CD8-positive, alpha-beta memory T cell (primary cell): Measurements from ENCODE around the gene JDP2. TPM values are rescaled to one million over a fixed set of nuclear protein-coding genes. Genes with fewer than 3 reads are reported as not detected.

Experiments used
- CTCF ChIA-PET: fragments of 350-600 bp; sonication (Branson Sonifier 250); formaldehyde crosslinking; loops from one replicate; lab custom pipeline; 2021; ENCODE audit warnings: antibody characterized with exemption; lab: Charles Lee
- POLR2A ChIA-PET: fragments of 350-600 bp; sonication (Branson Sonifier 250); formaldehyde crosslinking; loops from one replicate; lab custom pipeline; 2021; ENCODE audit warnings: antibody characterized with exemption; lab: Charles Lee
- DNase-seq, 5 donors: peaks; one replicate each; pipeline versions ENCODE4 v3.0.0 to v3.0.0-alpha.2; 2020 to 2022; ENCODE audit warnings: mixed read lengths in 1 of 5
- H3K27ac ChIP-seq: one replicate; pipeline ENCODE4 v1.7.0; 2013; ENCODE audit warnings: low read depth, mild to moderate bottlenecking, low read length, moderate library complexity
- H3K27me3 ChIP-seq: 2 replicates; pipeline ENCODE4 v1.7.0; 2013; ENCODE audit warnings: low read length, mild to moderate bottlenecking; ENCODE audit not compliant: insufficient read depth, poor library complexity, severe bottlenecking
- H3K36me3 ChIP-seq: 2 replicates; pipeline ENCODE4 v1.7.0; 2013; ENCODE audit warnings: mild to moderate bottlenecking, low read length, moderate library complexity; ENCODE audit not compliant: insufficient read depth
- H3K4me1 ChIP-seq: 2 replicates; pipeline ENCODE4 v1.7.0; 2013; ENCODE audit warnings: mild to moderate bottlenecking, low read length, moderate library complexity; ENCODE audit not compliant: insufficient read depth
- H3K4me3 ChIP-seq: 2 replicates; pipeline ENCODE4 v1.7.0; 2013; ENCODE audit warnings: mild to moderate bottlenecking, low read length
- H3K9me3 ChIP-seq: 2 replicates; pipeline ENCODE4 v1.7.0; 2013; ENCODE audit warnings: mild to moderate bottlenecking, low read length
- H3K27ac Mint-ChIP-seq, 8 donors: one replicate each; pipeline ENCODE4 v1.8.0; 2020 to 2021; ENCODE audit warnings: mixed read lengths in 8 of 8, mild to moderate bottlenecking in 6 of 8, inconsistent platforms in 3 of 8, moderate library complexity in 3 of 8
- H3K27me3 Mint-ChIP-seq, 2 donors: one replicate each; pipeline ENCODE4 v1.8.0; 2020 to 2021; ENCODE audit warnings: mixed read lengths in 2 of 2, mild to moderate bottlenecking in 1 of 2, moderate library complexity in 1 of 2
- H3K36me3 Mint-ChIP-seq, 3 donors: one replicate each; pipeline ENCODE4 v1.8.0; 2020 to 2021; ENCODE audit warnings: mixed read lengths in 3 of 3, inconsistent platforms in 1 of 3, mild to moderate bottlenecking in 1 of 3
- H3K4me1 Mint-ChIP-seq, 3 donors: one replicate each; pipeline ENCODE4 v1.8.0; 2020 to 2021; ENCODE audit warnings: mixed read lengths in 3 of 3, inconsistent platforms in 1 of 3, mild to moderate bottlenecking in 1 of 3
- H3K4me3 Mint-ChIP-seq, 7 donors: one replicate each; pipeline ENCODE4 v1.8.0; 2020 to 2021; ENCODE audit warnings: mixed read lengths in 7 of 7, mild to moderate bottlenecking in 6 of 7, moderate library complexity in 4 of 7, inconsistent platforms in 2 of 7
- H3K9me3 Mint-ChIP-seq, 5 donors: one replicate each; pipeline ENCODE4 v1.8.0; 2020 to 2022; ENCODE audit warnings: mixed read lengths in 5 of 5, mild to moderate bottlenecking in 3 of 5, moderate library complexity in 2 of 5, inconsistent platforms in 1 of 5
- polyA plus RNA-seq: library from polyadenylated mRNA; unstranded; fragments of 300-500 nt; fragmentation: Illumina TruSeq; gene quantifications from one replicate; pipeline ENCODE4 v1.2.3, GENCODE V29; 2021
- total RNA-seq, 2 experiments: library from RNA; stranded (reverse); gene quantifications; one replicate each; pipeline ENCODE4 v1.2.3, GENCODE V29; 2021

JDP2 gene
- total and polyA plus RNA-seq, 3 experiments from 2014 or later = 0.24 to 0.53 TPM; not detected in 1

DNA sequence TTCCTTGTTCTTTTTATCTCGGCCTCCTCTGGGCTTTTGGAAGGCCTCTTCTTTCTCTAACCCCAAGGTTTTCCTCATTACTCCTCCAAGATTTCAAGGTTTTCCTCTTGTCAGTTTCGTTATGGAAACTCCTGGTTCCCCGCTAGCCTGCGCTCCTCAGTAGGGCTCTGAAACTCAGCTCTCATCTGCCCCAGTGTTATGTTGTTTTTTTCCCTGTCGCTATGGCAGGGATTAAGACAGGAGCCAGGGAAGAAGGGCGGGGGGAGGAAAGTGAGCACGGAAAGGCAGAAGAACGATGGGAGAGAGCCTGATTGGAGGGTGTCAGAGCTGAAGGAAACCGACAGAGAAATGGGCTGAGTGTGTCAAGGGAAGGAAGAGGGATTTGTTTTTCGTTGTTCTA, 26.5 kb upstream of the JDP2 start:
- no peak overlapping the region for H3K27ac ChIP-seq
- no peaks in the 10 kb centered on the region for H3K9me3 ChIP-seq
- H3K4me1 ChIP-seq = no peaks in the 10 kb centered on the region
- POLR2A ChIA-PET = no interaction called here
- Mint-ChIP-seq H3K4me3 (no peak overlapping the region), H3K27ac (peak overlapping the region in 1 of 8 donors; percentile 29), H3K9me3 (peaks cover 0 to 3% (median 0%) of the 10 kb centered on the region in 5 donors), H3K36me3 (peaks cover 0 to under 1% (median 0%) of the 10 kb centered on the region in 3 donors), H3K4me1 (peaks cover 0 to 12% (median 5%) of the 10 kb centered on the region in 3 donors), H3K27me3 (peaks cover 0 to 10% of the 10 kb centered on the region in 2 donors)
- CTCF ChIA-PET = no interaction called here
- DNase-seq = no peak
- no peaks in the 10 kb centered on the region for H3K36me3 ChIP-seq
- no peak overlapping the region for H3K4me3 ChIP-seq
- no peaks in the 10 kb centered on the region for H3K27me3 ChIP-seq

DNA sequence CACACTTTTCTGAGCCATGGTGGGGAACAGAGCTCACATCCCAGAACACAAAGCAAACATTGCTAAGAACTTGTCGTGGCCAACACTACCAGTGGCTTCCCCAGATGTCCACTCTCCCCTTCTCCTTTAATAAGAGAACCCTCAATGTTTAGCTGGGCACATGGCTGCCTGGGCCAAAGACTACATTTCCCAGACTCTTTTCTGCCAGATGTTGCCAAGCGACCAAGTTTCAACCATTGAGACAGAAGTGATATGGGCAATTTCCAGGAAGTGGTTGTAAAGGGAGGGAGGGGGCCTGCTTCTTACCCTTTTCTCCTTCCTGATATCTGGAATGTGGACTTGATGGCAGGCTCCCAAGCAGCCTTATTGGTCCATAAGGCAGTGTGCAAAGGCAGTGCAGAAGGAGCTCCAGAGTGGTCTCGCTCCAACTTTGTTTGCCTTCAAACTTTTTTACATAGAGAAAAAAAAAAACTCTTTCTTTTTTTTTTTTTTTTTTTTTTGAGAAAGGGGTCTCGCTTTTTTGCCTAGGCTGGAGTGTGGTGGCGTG, 24.9 kb upstream of the JDP2 start:
- Mint-ChIP-seq H3K27ac (no peak overlapping the region), H3K27me3 (peaks cover 0 to 10% of the 10 kb centered on the region in 2 donors), H3K4me1 (peaks cover 0 to 12% (median 5%) of the 10 kb centered on the region in 3 donors), H3K9me3 (peaks cover 0 to 3% (median 0%) of the 10 kb centered on the region in 5 donors), H3K36me3 (no peaks in the 10 kb centered on the region), H3K4me3 (no peak overlapping the region)
- POLR2A ChIA-PET = interaction anchor here (0.6 kb wide), 1 partner anchor 155 kb away, joined by 4 read pairs; no protein-coding TSS in a partner anchor
- Histone ChIP-seq H3K36me3 (no peaks in the 10 kb centered on the region), H3K9me3 (no peaks in the 10 kb centered on the region), H3K4me3 (no peak overlapping the region), H3K27me3 (no peaks in the 10 kb centered on the region), H3K4me1 (no peaks in the 10 kb centered on the region), H3K27ac (no peak overlapping the region)
- DNase-seq = no peak
- CTCF ChIA-PET = no interaction called here

DNA sequence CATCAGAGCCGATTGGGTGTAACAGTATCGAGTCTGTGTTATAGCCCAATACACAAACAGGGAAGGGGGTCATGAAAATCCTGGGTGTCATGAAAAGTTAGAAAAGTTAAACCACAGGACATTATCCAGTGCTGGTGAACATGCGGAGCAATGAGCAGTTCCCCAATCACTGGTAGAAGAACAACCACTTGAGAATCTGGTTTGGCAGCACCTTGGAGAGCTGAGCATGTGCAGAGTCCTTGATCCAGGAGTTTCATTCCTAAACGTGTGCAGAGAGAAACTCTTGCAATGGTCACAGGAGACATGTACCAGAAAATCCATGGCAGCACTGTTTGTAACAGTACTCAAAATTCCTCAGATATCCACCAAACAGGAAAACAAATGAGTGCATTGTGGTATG, 23.0 kb upstream of the JDP2 start:
- Histone ChIP-seq H3K4me1 (no peaks in the 10 kb centered on the region), H3K9me3 (no peaks in the 10 kb centered on the region), H3K27me3 (no peaks in the 10 kb centered on the region), H3K27ac (no peak overlapping the region), H3K4me3 (no peak overlapping the region), H3K36me3 (no peaks in the 10 kb centered on the region)
- H3K27ac Mint-ChIP-seq = peak overlapping the region in 1 of 8 donors; percentile 31
- H3K4me3 Mint-ChIP-seq = no peak overlapping the region
- peaks cover 0 to 12% (median 4%) of the 10 kb centered on the region in 3 donors for H3K4me1 Mint-ChIP-seq
- ChIA-PET CTCF (no interaction called here), POLR2A (no interaction called here)
- no peak for DNase-seq
- peaks cover 0 to 1% of the 10 kb centered on the region in 2 donors for H3K27me3 Mint-ChIP-seq
- no peaks in the 10 kb centered on the region for H3K9me3 Mint-ChIP-seq
- no peaks in the 10 kb centered on the region for H3K36me3 Mint-ChIP-seq

DNA sequence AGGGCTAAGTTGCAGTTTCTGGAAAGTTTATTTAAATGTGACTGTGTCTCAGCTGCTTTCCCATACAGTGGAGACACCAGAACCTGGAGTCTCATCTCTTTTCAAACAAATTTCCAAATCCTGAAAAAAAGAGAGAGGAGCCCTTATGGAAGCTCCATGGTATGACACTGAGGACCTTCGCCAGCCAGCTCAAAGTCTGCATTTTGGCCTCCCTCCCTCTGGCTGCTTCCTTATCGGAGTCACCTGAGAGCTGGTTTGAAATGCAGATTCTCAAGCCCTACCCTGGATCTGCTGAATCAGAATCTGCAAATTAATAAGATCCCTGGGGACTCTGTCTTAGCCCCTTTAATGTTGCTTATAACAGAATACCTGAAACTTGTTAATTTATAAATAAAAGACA, 21.7 kb upstream of the JDP2 start:
- H3K9me3 ChIP-seq = no peaks in the 10 kb centered on the region
- no peaks in the 10 kb centered on the region for H3K9me3 Mint-ChIP-seq
- H3K27me3 Mint-ChIP-seq = peaks cover 0 to 3% of the 10 kb centered on the region in 2 donors
- H3K27ac ChIP-seq = no peak overlapping the region
- ChIA-PET CTCF (interaction anchor here (1.1 kb wide), 1 partner anchor 12 kb away, joined by 3 read pairs; no protein-coding TSS in a partner anchor), POLR2A (no interaction called here)
- DNase-seq = no peak
- no peaks in the 10 kb centered on the region for H3K36me3 Mint-ChIP-seq
- no peak overlapping the region for H3K4me3 ChIP-seq
- H3K4me1 Mint-ChIP-seq = peaks cover 0 to 1% (median under 1%) of the 10 kb centered on the region in 3 donors
- H3K36me3 ChIP-seq = no peaks in the 10 kb centered on the region
- no peaks in the 10 kb centered on the region for H3K4me1 ChIP-seq
- no peaks in the 10 kb centered on the region for H3K27me3 ChIP-seq
- H3K4me3 Mint-ChIP-seq = no peak overlapping the region
- peak overlapping the region in 1 of 8 donors; percentile 64 for H3K27ac Mint-ChIP-seq

DNA sequence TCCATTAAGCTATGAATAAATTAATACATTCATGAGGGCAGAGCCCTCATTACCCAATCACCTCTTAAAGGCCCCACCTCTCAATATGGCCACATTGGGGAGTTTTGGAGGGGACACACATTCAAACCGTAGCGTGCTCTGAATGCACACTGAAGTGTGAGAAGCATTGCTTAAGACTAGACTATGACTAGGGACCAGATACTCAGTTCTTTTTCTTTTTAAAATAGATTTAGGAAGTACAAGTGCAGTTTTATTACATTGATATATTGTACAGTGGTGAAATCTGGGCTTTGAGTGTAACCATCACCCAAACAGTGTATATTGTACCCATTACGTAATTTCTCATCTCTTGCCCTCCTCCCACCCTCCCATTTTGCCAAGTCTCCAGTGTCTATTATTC, 21.0 kb upstream of the JDP2 start:
- Histone ChIP-seq H3K36me3 (no peaks in the 10 kb centered on the region), H3K4me3 (no peak overlapping the region), H3K27ac (no peak overlapping the region), H3K27me3 (no peaks in the 10 kb centered on the region), H3K9me3 (no peaks in the 10 kb centered on the region), H3K4me1 (no peaks in the 10 kb centered on the region)
- H3K27ac Mint-ChIP-seq = no peak overlapping the region
- H3K4me1 Mint-ChIP-seq = no peaks in the 10 kb centered on the region
- no peak for DNase-seq
- H3K9me3 Mint-ChIP-seq = no peaks in the 10 kb centered on the region
- no peaks in the 10 kb centered on the region for H3K36me3 Mint-ChIP-seq
- H3K27me3 Mint-ChIP-seq = peaks cover 0 to 6% of the 10 kb centered on the region in 2 donors
- H3K4me3 Mint-ChIP-seq = no peak overlapping the region
- POLR2A ChIA-PET = no interaction called here
- CTCF ChIA-PET = interaction anchor here (1.1 kb wide), 1 partner anchor 11 kb away, joined by 3 read pairs; no protein-coding TSS in a partner anchor

DNA sequence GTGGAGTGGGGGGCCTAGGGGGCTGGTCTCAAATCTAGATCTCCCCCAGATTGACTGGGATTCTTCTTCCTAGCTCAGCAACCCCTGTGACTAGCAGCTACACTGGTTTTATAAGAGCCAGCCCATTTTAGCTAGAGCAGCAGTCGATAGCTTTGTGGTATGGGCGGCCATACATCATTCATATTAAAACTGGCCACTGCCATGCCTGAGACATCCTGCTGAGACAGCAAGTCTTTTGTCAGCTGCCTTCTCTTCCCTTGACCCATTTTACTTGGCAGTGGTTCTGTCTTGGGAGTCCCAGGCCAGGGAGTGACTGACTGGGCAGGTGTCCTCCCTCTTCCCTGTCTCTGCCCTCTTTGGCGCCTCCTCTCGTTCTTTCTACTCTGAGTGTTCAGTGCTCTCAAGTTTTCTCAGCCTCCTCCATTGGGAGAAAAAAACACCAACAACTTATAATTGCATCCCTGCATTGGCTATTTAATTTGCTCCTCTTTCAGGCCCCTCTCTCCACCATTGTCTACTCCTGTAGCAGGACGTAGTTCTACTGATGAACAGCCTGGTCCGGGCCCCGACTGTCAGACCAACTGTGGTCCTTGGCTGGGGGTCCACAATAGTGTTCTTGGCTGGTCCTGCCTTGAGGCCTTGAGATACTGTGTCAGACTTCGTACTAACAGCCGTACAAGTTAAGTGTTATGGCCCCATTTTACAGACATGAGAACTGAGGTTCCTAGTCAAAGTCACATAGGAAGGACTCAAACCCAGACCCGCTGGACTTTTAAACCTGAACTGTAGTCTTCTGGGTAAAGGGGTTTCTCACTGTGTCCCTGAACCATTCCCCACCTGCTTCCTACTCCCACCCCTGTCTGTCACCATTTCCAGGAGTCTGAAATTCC, 18.3 kb upstream of the JDP2 start:
- H3K27ac ChIP-seq = no peak overlapping the region
- DNase-seq = no peak
- H3K9me3 Mint-ChIP-seq = no peaks in the 10 kb centered on the region
- no peaks in the 10 kb centered on the region for H3K4me1 ChIP-seq
- no peaks in the 10 kb centered on the region for H3K27me3 ChIP-seq
- ChIA-PET CTCF (no interaction called here), POLR2A (no interaction called here)
- H3K27me3 Mint-ChIP-seq = peaks cover 8 to 13% of the 10 kb centered on the region in 2 donors
- H3K9me3 ChIP-seq = no peaks in the 10 kb centered on the region
- no peak overlapping the region for H3K4me3 Mint-ChIP-seq
- peak overlapping the region in 1 of 8 donors; percentile 27 for H3K27ac Mint-ChIP-seq
- H3K4me3 ChIP-seq = no peak overlapping the region
- no peaks in the 10 kb centered on the region for H3K36me3 Mint-ChIP-seq
- no peaks in the 10 kb centered on the region for H3K4me1 Mint-ChIP-seq
- no peaks in the 10 kb centered on the region for H3K36me3 ChIP-seq

DNA sequence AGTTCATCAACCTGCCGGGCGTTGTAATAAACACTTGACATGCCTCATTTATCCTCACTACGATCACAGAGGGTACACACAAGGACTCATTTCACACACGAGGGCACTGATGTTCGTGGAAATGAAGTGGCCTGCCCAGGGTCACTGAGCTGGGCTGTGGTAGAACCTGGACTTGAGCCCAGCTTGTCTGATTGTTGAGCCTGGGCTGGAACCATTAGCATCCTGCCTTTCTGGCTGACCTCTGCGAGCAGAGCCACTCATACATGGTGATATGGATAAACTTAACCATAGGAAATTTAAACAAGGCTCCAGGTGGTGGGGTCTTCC, 16.6 kb upstream of the JDP2 start:
- Histone ChIP-seq H3K4me1 (no peaks in the 10 kb centered on the region), H3K27ac (no peak overlapping the region), H3K4me3 (no peak overlapping the region), H3K27me3 (no peaks in the 10 kb centered on the region), H3K36me3 (no peaks in the 10 kb centered on the region), H3K9me3 (no peaks in the 10 kb centered on the region)
- DNase-seq = no peak
- POLR2A ChIA-PET = no interaction called here
- Mint-ChIP-seq H3K27me3 (peaks cover 8 to 13% of the 10 kb centered on the region in 2 donors), H3K4me1 (no peaks in the 10 kb centered on the region), H3K9me3 (no peaks in the 10 kb centered on the region), H3K27ac (no peak overlapping the region), H3K36me3 (no peaks in the 10 kb centered on the region), H3K4me3 (no peak overlapping the region)
- CTCF ChIA-PET = no interaction called here

DNA sequence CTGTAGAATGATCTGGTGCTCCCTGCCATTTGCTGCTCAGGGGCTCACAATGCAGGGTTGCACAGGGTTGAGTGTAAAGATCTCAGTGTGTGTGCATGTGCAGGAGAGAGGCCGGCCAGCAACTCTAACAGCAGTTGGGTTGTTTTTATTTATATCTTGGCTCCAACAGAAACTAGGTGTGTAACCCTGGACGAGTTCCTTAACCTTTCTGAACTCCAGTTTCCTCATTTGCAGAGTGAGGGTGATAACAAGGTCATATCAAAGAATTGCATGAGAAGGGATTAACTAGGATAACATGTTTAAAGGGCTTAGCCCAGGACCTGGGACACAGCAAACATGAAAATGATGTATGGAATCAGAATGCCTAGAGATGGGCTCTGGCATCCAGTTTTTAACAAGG, 14.8 kb upstream of the JDP2 start:
- Mint-ChIP-seq H3K27ac (no peak overlapping the region), H3K9me3 (no peaks in the 10 kb centered on the region)
- H3K4me1 ChIP-seq = no peaks in the 10 kb centered on the region

More for the DNA sequence above, 14.8 kb upstream of the JDP2 start:
- ChIA-PET CTCF (no interaction called here), POLR2A (no interaction called here)
- Mint-ChIP-seq H3K4me1 (no peaks in the 10 kb centered on the region), H3K27me3 (peaks cover 8 to 13% of the 10 kb centered on the region in 2 donors), H3K4me3 (no peak overlapping the region), H3K36me3 (no peaks in the 10 kb centered on the region)
- DNase-seq = no peak
- Histone ChIP-seq H3K4me3 (no peak overlapping the region), H3K36me3 (no peaks in the 10 kb centered on the region), H3K27me3 (no peaks in the 10 kb centered on the region), H3K9me3 (no peaks in the 10 kb centered on the region), H3K27ac (no peak overlapping the region)
